WTC11 (cell line): ENCODE measurements around the gene DTWD2. TPM values are rescaled to one million over a fixed set of nuclear protein-coding genes. Genes with fewer than 3 reads are reported as not detected.
A peak's percentile ranks its signal among the peaks of the same experiment; 100 is the strongest.

Experiments used
- ATAC-seq: fragments of 200-7000 bp; cut with Tn5 transposase; 2 replicates; pipeline ENCODE4 v1.10.0; 2021; ENCODE audit warnings: mild to moderate bottlenecking, moderate library complexity
- CTCF ChIA-PET: fragments of 300-600 bp; sonication (Branson Sonifier 250); formaldehyde crosslinking; loops from one replicate; lab custom pipeline; 2021; ENCODE audit warnings: antibody characterized with exemption; lab: Charles Lee
- POLR2A ChIA-PET: fragments of 350-600 bp; sonication (Branson Sonifier 250); formaldehyde crosslinking; loops from one replicate; lab custom pipeline; 2021; ENCODE audit warnings: antibody characterized with exemption; lab: Charles Lee
- DNase-seq: peaks from one replicate; pipeline ENCODE4 v3.0.0; 2021; ENCODE audit warnings: low spot score
- H3K27ac Mint-ChIP-seq: 2 replicates; pipeline ENCODE4 v1.8.0; 2021; ENCODE audit warnings: mixed read lengths
- H3K27me3 Mint-ChIP-seq: 2 replicates; pipeline ENCODE4 v1.8.0; 2021; ENCODE audit warnings: low read depth, mild to moderate bottlenecking, moderate library complexity, mixed read lengths
- H3K36me3 Mint-ChIP-seq: 2 replicates; pipeline ENCODE4 v1.8.0; 2021; ENCODE audit warnings: mixed read lengths
- H3K4me1 Mint-ChIP-seq: 2 replicates; pipeline ENCODE4 v1.8.0; 2022; ENCODE audit warnings: mixed read lengths
- H3K4me3 Mint-ChIP-seq: 2 replicates; pipeline ENCODE4 v1.8.0; 2021; ENCODE audit warnings: mild to moderate bottlenecking, moderate library complexity, mixed read lengths
- H3K9me3 Mint-ChIP-seq: 2 replicates; pipeline ENCODE4 v1.8.0; 2021; ENCODE audit warnings: mixed read lengths
- ATF1 ChIP-seq: sonication (generic); formaldehyde crosslinking; IDR thresholded peaks from 2 replicates; pipeline ENCODE4 v1.8.1; 2023; ENCODE audit warnings: mild to moderate bottlenecking, moderate library complexity, missing genetic modification reagents
- EMX1 ChIP-seq: fragments of 250-450 bp; sonication (Bioruptor Pico); IDR thresholded peaks from 2 replicates; pipeline ENCODE4 v1.8.0; 2021; ENCODE audit warnings: mild to moderate bottlenecking
- JAZF1 ChIP-seq: fragments of 250-450 bp; sonication (Bioruptor Pico); IDR thresholded peaks from 2 replicates; pipeline ENCODE4 v1.9.0; 2021; ENCODE audit warnings: moderate library complexity, mild to moderate bottlenecking, inconsistent platforms
- NFE2L1 ChIP-seq: sonication (generic); formaldehyde crosslinking; IDR thresholded peaks from 2 replicates; pipeline ENCODE4 v1.8.1; 2023; ENCODE audit warnings: missing genetic modification reagents
- NR1H2 ChIP-seq: sonication (generic); formaldehyde crosslinking; IDR thresholded peaks from 2 replicates; pipeline ENCODE4 v1.9.0; 2021; ENCODE audit warnings: mild to moderate bottlenecking, moderate library complexity, missing genetic modification reagents
- OVOL2 ChIP-seq: fragments of 250-450 bp; sonication (Bioruptor Pico); IDR thresholded peaks from 2 replicates; pipeline ENCODE4 v1.9.0; 2021; ENCODE audit warnings: mild to moderate bottlenecking, borderline replicate concordance
- PRRX2 ChIP-seq: fragments of 250-450 bp; sonication (Bioruptor Pico); IDR thresholded peaks from 2 replicates; pipeline ENCODE4 v1.8.0; 2021; ENCODE audit warnings: mild to moderate bottlenecking
- RELA ChIP-seq: sonication (generic); formaldehyde crosslinking; IDR thresholded peaks from 2 replicates; pipeline ENCODE4 v1.8.1; 2022; ENCODE audit warnings: missing genetic modification reagents, mild to moderate bottlenecking, borderline replicate concordance
- SMAD4 ChIP-seq: sonication (generic); formaldehyde crosslinking; IDR thresholded peaks from 2 replicates; pipeline ENCODE4 v1.8.0; 2022; ENCODE audit warnings: mild to moderate bottlenecking, missing genetic modification reagents
- SP1 ChIP-seq: sonication (generic); formaldehyde crosslinking; conservative IDR thresholded peaks from 2 replicates; pipeline ENCODE4 v1.8.1; 2022; ENCODE audit warnings: missing genetic modification reagents
- TCF7 ChIP-seq: sonication (generic); formaldehyde crosslinking; IDR thresholded peaks from 2 replicates; pipeline ENCODE4 v1.8.0; 2022; ENCODE audit warnings: mild to moderate bottlenecking, low read depth, missing genetic modification reagents, moderate library complexity
- ZNF317 ChIP-seq: sonication (generic); formaldehyde crosslinking; IDR thresholded peaks from 2 replicates; pipeline ENCODE4 v1.8.1; 2023; ENCODE audit warnings: low read depth, mild to moderate bottlenecking, moderate library complexity, missing genetic modification reagents, borderline replicate concordance
- total RNA-seq: library from RNA; stranded (reverse); gene quantifications from 3 replicates; pipeline ENCODE4 v1.2.3, GENCODE V29; 2021
- TF ChIP-seq, protein P1 (sequence below): sonication (generic); formaldehyde crosslinking; IDR thresholded peaks from 2 replicates; pipeline ENCODE4 v1.8.1; 2023; ENCODE audit warnings: mild to moderate bottlenecking, missing genetic modification reagents, borderline replicate concordance
- TF ChIP-seq, protein P2 (sequence below): sonication (generic); formaldehyde crosslinking; IDR thresholded peaks from 2 replicates; pipeline ENCODE4 v1.8.1; 2022; ENCODE audit warnings: low read depth, missing genetic modification reagents, borderline replicate concordance
- TF ChIP-seq, protein P3 (sequence below): sonication (generic); formaldehyde crosslinking; IDR thresholded peaks from 2 replicates; pipeline ENCODE4 v1.8.0; 2022; ENCODE audit warnings: mild to moderate bottlenecking, missing genetic modification reagents
- TF ChIP-seq, protein P4 (sequence below): fragments of 250-450 bp; sonication (Bioruptor Pico); IDR thresholded peaks from 2 replicates; pipeline ENCODE4 v1.8.0; 2021; ENCODE audit warnings: mild to moderate bottlenecking
- TF ChIP-seq, protein P5 (sequence below): fragments of 250-450 bp; sonication (Bioruptor Pico); IDR thresholded peaks from 2 replicates; pipeline ENCODE4 v2.1.2; 2022; ENCODE audit warnings: mild to moderate bottlenecking, moderate library complexity
- TF ChIP-seq, protein P6 (sequence below): sonication (generic); formaldehyde crosslinking; IDR thresholded peaks from 2 replicates; pipeline ENCODE4 v1.8.1; 2022; ENCODE audit warnings: mild to moderate bottlenecking, missing genetic modification reagents, moderate library complexity, borderline replicate concordance
- TF ChIP-seq, protein P7 (sequence below): sonication (generic); formaldehyde crosslinking; IDR thresholded peaks from 2 replicates; pipeline ENCODE4 v1.8.0; 2023; ENCODE audit warnings: mild to moderate bottlenecking, missing genetic modification reagents
- TF ChIP-seq, protein P8 (sequence below): sonication (generic); formaldehyde crosslinking; conservative IDR thresholded peaks from 2 replicates; pipeline ENCODE4 v1.8.1; 2023; ENCODE audit warnings: mild to moderate bottlenecking, low read depth, missing genetic modification reagents, moderate library complexity

The DTWD2 gene
- total RNA-seq, 1 experiment from 2014 or later: 13.1 TPM

DNA sequence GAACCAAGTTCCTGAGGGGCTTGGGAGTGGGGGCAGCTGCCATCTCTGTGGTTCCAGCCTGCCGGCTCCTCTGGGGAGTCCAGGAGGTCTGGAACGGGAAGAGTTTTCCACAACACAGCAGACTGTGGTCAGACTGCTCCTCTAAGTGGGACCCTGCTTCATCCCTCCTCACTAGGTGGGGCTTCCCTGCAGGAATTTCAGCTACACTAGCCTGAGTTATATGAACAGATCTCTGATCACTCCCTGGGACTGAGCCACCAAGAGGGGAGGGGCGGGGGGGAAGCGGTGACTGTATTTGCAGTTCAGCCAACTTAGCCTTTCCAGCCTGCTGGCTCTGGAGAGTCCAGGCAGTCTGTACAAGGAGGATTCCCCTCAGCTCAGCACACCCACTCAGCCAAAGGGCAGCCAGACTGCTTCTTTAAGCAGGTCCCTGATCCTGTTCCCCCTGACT lies 19.4 kb downstream of the DTWD2 start:
- Mint-ChIP-seq H3K4me3 (no peak overlapping the region), H3K27ac (no peak overlapping the region), H3K9me3 (peaks cover 13% of the 10 kb centered on the region), H3K27me3 (no peaks in the 10 kb centered on the region; the same call in 1 of the 2 replicates), H3K4me1 (peaks cover 6% of the 10 kb centered on the region), H3K36me3 (peaks cover 14% of the 10 kb centered on the region)
- CTCF ChIA-PET: interaction anchor here (0.6 kb wide), 1 partner anchor 19 kb away, joined by 6 read pairs; no protein-coding TSS in a partner anchor
- peak; percentile 48 for ATAC-seq
- no peak for DNase-seq
- TF ChIP-seq, protein P1, sequence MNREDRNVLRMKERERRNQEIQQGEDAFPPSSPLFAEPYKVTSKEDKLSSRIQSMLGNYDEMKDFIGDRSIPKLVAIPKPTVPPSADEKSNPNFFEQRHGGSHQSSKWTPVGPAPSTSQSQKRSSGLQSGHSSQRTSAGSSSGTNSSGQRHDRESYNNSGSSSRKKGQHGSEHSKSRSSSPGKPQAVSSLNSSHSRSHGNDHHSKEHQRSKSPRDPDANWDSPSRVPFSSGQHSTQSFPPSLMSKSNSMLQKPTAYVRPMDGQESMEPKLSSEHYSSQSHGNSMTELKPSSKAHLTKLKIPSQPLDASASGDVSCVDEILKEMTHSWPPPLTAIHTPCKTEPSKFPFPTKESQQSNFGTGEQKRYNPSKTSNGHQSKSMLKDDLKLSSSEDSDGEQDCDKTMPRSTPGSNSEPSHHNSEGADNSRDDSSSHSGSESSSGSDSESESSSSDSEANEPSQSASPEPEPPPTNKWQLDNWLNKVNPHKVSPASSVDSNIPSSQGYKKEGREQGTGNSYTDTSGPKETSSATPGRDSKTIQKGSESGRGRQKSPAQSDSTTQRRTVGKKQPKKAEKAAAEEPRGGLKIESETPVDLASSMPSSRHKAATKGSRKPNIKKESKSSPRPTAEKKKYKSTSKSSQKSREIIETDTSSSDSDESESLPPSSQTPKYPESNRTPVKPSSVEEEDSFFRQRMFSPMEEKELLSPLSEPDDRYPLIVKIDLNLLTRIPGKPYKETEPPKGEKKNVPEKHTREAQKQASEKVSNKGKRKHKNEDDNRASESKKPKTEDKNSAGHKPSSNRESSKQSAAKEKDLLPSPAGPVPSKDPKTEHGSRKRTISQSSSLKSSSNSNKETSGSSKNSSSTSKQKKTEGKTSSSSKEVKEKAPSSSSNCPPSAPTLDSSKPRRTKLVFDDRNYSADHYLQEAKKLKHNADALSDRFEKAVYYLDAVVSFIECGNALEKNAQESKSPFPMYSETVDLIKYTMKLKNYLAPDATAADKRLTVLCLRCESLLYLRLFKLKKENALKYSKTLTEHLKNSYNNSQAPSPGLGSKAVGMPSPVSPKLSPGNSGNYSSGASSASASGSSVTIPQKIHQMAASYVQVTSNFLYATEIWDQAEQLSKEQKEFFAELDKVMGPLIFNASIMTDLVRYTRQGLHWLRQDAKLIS (CRISPR knock-in tag): no peak
- TF ChIP-seq PRRX2 (no peak), RELA (CRISPR knock-in tag) (no peak), EMX1 (CRISPR knock-in tag) (no peak), OVOL2 (no peak), ZNF317 (no peak), SP1 (CRISPR knock-in tag) (no peak), ATF1 (CRISPR knock-in tag) (no peak), NFE2L1 (CRISPR knock-in tag) (no peak), JAZF1 (CRISPR knock-in tag) (no peak), SMAD4 (CRISPR knock-in tag) (no peak), TCF7 (no peak), NR1H2 (no peak)
- TF ChIP-seq, protein P2, sequence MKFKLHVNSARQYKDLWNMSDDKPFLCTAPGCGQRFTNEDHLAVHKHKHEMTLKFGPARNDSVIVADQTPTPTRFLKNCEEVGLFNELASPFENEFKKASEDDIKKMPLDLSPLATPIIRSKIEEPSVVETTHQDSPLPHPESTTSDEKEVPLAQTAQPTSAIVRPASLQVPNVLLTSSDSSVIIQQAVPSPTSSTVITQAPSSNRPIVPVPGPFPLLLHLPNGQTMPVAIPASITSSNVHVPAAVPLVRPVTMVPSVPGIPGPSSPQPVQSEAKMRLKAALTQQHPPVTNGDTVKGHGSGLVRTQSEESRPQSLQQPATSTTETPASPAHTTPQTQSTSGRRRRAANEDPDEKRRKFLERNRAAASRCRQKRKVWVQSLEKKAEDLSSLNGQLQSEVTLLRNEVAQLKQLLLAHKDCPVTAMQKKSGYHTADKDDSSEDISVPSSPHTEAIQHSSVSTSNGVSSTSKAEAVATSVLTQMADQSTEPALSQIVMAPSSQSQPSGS (CRISPR knock-in tag): no peak
- TF ChIP-seq, protein P3, sequence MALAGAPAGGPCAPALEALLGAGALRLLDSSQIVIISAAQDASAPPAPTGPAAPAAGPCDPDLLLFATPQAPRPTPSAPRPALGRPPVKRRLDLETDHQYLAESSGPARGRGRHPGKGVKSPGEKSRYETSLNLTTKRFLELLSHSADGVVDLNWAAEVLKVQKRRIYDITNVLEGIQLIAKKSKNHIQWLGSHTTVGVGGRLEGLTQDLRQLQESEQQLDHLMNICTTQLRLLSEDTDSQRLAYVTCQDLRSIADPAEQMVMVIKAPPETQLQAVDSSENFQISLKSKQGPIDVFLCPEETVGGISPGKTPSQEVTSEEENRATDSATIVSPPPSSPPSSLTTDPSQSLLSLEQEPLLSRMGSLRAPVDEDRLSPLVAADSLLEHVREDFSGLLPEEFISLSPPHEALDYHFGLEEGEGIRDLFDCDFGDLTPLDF (CRISPR knock-in tag): no peak
- TF ChIP-seq, protein P4, sequence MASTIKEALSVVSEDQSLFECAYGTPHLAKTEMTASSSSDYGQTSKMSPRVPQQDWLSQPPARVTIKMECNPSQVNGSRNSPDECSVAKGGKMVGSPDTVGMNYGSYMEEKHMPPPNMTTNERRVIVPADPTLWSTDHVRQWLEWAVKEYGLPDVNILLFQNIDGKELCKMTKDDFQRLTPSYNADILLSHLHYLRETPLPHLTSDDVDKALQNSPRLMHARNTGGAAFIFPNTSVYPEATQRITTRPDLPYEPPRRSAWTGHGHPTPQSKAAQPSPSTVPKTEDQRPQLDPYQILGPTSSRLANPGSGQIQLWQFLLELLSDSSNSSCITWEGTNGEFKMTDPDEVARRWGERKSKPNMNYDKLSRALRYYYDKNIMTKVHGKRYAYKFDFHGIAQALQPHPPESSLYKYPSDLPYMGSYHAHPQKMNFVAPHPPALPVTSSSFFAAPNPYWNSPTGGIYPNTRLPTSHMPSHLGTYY: no peak
- TF ChIP-seq, protein P5, sequence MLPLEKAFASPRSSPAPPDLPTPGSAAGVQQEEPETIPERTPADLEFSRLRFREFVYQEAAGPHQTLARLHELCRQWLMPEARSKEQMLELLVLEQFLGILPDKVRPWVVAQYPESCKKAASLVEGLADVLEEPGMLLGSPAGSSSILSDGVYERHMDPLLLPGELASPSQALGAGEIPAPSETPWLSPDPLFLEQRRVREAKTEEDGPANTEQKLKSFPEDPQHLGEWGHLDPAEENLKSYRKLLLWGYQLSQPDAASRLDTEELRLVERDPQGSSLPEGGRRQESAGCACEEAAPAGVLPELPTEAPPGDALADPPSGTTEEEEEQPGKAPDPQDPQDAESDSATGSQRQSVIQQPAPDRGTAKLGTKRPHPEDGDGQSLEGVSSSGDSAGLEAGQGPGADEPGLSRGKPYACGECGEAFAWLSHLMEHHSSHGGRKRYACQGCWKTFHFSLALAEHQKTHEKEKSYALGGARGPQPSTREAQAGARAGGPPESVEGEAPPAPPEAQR (CRISPR knock-in tag): no peak
- TF ChIP-seq, protein P6, sequence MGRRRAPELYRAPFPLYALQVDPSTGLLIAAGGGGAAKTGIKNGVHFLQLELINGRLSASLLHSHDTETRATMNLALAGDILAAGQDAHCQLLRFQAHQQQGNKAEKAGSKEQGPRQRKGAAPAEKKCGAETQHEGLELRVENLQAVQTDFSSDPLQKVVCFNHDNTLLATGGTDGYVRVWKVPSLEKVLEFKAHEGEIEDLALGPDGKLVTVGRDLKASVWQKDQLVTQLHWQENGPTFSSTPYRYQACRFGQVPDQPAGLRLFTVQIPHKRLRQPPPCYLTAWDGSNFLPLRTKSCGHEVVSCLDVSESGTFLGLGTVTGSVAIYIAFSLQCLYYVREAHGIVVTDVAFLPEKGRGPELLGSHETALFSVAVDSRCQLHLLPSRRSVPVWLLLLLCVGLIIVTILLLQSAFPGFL (CRISPR knock-in tag): no peak
- TF ChIP-seq, protein P7, sequence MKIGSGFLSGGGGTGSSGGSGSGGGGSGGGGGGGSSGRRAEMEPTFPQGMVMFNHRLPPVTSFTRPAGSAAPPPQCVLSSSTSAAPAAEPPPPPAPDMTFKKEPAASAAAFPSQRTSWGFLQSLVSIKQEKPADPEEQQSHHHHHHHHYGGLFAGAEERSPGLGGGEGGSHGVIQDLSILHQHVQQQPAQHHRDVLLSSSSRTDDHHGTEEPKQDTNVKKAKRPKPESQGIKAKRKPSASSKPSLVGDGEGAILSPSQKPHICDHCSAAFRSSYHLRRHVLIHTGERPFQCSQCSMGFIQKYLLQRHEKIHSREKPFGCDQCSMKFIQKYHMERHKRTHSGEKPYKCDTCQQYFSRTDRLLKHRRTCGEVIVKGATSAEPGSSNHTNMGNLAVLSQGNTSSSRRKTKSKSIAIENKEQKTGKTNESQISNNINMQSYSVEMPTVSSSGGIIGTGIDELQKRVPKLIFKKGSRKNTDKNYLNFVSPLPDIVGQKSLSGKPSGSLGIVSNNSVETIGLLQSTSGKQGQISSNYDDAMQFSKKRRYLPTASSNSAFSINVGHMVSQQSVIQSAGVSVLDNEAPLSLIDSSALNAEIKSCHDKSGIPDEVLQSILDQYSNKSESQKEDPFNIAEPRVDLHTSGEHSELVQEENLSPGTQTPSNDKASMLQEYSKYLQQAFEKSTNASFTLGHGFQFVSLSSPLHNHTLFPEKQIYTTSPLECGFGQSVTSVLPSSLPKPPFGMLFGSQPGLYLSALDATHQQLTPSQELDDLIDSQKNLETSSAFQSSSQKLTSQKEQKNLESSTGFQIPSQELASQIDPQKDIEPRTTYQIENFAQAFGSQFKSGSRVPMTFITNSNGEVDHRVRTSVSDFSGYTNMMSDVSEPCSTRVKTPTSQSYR (CRISPR knock-in tag): no peak
- TF ChIP-seq, protein P8, sequence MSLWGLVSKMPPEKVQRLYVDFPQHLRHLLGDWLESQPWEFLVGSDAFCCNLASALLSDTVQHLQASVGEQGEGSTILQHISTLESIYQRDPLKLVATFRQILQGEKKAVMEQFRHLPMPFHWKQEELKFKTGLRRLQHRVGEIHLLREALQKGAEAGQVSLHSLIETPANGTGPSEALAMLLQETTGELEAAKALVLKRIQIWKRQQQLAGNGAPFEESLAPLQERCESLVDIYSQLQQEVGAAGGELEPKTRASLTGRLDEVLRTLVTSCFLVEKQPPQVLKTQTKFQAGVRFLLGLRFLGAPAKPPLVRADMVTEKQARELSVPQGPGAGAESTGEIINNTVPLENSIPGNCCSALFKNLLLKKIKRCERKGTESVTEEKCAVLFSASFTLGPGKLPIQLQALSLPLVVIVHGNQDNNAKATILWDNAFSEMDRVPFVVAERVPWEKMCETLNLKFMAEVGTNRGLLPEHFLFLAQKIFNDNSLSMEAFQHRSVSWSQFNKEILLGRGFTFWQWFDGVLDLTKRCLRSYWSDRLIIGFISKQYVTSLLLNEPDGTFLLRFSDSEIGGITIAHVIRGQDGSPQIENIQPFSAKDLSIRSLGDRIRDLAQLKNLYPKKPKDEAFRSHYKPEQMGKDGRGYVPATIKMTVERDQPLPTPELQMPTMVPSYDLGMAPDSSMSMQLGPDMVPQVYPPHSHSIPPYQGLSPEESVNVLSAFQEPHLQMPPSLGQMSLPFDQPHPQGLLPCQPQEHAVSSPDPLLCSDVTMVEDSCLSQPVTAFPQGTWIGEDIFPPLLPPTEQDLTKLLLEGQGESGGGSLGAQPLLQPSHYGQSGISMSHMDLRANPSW (CRISPR knock-in tag): no peak
- POLR2A ChIA-PET: no interaction called here
